HT1080 (cell line): ENCODE results near the gene DTNA. TPM values are rescaled to one million over a fixed set of nuclear protein-coding genes. Genes with fewer than 3 reads are reported as not detected.

ENCODE experiments used
- DNase-seq: peaks from one replicate; pipeline ENCODE4 v3.0.0-alpha.2; 2015; ENCODE audit warnings: low read depth
- total RNA-seq: library from RNA; depleted of rRNA; stranded (reverse); fragments of >200 nt; shearing (Covaris generic); gene quantifications from 2 replicates; pipeline ENCODE4 v1.2.3, GENCODE V29; 2014

The DTNA gene
- total RNA-seq, 1 experiment from 2014 or later = 15.8 TPM

GRCh38 chr18:34767601-34768027, 57.5 kb downstream of the DTNA start:
- peak; percentile 92 for DNase-seq

DNA sequence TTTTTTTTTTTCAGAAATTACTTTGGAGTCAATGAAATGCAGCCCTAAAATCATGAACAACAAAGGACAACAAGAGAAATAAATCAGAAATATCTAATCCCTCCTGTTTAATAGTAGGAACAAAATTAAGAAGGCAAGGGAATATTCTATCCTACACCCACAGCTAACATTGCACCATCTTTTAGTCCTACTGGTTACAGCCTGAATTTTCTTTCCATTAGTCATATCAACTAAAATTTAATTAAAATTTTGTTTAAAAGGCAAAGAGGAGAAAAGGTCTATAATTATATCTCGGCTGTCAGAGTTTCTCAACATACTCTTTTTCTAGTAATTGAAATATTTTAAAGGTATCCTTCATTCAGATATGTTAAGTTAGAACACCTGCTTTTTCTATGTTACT, 61.9 kb downstream of the DTNA start:
- no peak for DNase-seq

DNA sequence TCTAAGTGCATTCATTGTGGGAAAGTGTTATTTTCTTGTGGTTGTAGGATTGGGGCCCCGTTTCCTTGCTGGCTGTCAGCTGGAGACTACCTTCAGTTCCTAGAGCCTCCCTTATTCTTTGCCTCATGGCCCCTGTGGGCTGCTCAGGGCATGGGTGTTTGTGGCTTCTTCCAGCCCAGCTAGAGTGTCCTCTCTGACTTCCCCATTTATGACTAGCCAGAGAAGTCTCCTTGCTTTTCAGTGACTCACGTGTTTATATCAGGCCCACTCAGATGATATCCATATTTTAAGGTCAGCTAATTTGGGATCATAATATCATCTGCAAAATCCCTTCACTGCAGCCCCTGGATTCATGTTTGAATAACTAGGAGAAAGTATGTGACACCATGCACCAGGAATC, 62.8 kb downstream of the DTNA start:
- DNase-seq = peak; percentile 51

- DNase-seq = peak; percentile 3
Observed at GRCh38 chr18:34773378-34773777, 63.3 kb downstream of the DTNA start.

GRCh38 chr18:34773961-34774766, 64.1 kb downstream of the DTNA start:
- peak; percentile 50 for DNase-seq

DNA sequence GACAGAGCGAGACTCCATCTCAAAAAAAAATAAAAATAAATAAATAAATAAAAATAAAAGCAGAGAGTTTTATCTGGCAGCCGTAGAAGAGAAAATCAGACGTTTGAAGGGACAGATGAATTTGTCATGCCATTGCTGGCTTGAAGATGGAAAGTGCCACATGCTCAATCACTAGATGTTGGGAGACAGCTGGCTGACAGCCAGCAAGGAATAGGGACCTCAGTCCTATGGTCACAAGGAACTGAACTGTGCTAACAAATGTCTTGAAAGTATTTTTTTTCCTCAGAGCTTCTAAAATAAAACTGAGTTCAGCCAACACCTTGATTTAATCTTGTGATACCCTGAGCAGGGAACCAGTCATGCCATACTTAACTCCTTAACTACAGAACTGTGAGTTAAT, 65.4 kb downstream of the DTNA start:
- DNase-seq = no peak

DNA sequence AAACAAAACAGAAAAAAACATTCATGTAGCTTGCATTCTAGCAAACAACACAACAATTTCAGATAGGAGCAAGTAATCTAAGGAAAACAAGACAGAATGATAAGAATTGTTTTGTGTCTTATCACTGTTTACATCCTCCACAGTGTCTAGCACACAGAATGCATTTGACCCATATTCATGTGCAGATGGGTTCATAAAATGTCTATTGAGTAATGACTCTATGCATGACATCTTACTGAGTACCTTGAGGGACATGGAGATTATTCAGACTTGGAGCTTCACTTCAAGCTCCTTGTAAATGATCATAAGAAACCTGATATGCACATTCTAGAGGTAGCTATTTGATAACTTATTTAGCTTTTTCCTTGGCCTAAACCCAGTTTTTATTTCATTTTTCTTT, 69.0 kb downstream of the DTNA start:
- DNase-seq = no peak

GRCh38 chr18:34780856-34781255, 70.8 kb downstream of the DTNA start:
- DNase-seq = no peak

GRCh38 chr18:34783501-34783900, 73.4 kb downstream of the DTNA start:
- DNase-seq = no peak

DNA sequence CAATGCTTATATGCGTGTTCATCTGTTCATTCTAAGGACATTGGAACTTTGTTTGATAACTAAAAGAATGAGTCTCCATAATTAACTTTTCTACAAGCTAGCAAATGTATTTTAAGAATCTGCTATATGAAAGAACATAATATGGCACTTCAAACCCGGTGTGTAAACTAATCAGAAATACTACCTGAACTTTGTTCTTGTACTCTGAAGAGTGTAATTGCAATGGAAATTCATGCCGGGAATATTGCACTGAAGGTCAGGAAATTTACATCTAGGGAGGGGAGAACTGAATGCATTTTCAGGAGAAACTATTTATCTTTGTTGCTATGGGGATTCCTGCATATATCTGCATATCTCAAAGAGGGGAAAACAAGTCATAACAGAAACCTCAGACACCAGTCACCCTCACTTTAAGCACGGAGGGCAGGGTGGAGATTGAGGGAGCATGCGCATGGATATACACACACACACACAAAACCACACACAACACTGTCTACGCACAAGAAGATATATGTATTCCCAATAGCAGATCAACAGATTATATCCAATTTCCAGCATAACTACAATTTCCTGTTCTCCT, 76.2 kb downstream of the DTNA start:
- no peak for DNase-seq

- DNase-seq = peak; percentile 49
Observed at GRCh38 chr18:34787931-34788532, 77.9 kb downstream of the DTNA start.

- DNase-seq = peak; percentile 40
Observed at GRCh38 chr18:34789768-34790344, 79.8 kb downstream of the DTNA start.

GRCh38 chr18:34794348-34794747, 84.2 kb downstream of the DTNA start:
- no peak for DNase-seq

DNA sequence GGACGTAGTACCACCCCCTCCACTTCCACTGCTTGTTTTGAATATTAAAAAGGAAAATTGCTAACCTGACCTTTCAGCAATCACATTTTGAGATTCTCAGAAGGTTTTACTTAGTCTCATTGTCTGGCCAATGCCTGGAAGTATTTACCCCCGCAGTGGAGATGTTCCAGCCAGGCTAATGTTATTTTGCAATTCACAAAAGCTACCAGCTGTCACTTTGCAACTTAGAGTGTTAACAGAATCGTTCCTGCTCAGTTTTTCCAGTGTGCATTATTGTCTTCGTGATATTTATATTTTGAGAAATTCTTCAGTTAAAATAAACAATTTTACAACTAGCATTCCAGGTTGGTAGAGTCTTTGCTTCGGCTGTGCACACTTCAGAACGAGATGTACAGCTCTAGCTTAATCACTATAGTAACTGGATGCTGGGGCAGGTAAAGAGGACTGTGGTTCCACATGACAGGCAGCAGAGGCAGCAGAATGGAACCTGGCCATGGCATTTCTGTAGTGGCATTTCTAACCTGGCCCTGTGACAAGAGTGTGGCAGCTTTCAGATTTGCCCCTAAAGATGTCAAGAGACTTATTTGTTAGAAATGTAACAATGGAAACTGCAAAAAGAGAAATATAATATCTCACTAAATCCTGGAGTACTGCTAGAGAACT, 85.1 kb downstream of the DTNA start:
- DNase-seq = no peak

- no peak for DNase-seq
Observed at GRCh38 chr18:34796035-34796657, 86.0 kb downstream of the DTNA start.

DNA sequence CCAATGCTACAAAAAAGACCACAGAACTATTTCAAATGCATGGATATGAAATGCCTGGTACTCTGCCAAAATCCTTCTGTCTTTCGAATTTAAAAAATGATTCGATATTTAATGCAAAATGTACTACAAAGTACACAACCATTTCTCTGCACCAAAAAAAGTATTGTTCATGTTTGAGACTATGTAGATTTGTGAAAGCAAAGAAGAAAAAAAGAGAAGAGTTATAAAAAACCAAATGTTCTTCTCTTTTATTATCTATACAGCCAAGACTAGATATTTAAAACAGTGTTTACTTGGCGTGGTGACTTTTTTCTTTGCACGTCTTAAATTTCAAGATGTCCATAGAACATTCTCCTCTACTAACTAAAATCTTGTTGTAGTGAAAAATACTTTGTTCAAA, 89.2 kb downstream of the DTNA start:
- DNase-seq = no peak

- no peak for DNase-seq
Observed at GRCh38 chr18:34800381-34800780, 90.3 kb downstream of the DTNA start.

DNA sequence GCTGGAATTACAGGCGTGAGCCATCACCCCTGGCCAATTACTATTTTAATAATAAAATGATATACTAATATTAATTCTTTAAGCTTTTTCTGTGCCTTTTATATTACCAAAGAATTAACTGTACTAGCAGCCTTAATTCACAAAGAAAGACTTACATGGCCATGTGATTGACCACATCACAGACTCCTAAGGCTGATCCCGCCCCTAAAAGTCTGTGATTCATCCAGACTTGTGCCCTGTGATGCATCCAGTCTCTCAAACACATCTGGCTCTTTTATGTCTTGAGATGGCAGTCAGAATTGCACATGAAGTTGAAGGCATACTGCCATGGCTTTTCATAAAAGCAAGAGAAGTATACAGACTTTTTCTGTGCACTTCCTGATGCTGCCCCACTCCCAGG, 91.7 kb downstream of the DTNA start:
- peak; percentile 80 for DNase-seq

GRCh38 chr18:34802959-34803358, 92.9 kb downstream of the DTNA start:
- DNase-seq = no peak

GRCh38 chr18:34803877-34804400, 93.8 kb downstream of the DTNA start:
- no peak for DNase-seq
